ENCODE data around the gene TSPAN18.

Gene TSPAN18

DNA sequence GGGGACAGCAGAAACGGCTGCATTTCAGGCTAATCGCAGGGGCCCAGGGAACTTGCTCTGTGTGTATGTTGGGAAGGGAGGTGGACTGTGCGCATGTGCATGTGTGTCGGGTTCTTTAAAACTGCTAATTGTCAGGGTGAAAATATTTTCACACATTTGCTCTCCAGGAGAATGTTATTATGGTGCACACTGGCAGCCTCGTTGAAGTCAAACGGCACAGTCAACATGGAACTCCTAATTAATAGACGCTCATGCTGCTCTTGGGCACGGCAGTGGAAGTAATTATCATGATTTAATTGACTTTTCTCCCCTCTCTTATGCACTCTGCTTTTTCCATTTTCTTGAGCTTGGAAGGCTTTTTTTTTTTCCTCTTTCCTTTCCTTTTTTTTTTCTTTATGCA is 92.6 kb downstream of the TSPAN18 start:
- DNase-seq (ENCODE audit: extremely low read depth in 1 of 2, low read depth in 1 of 2) = no peak

DNA sequence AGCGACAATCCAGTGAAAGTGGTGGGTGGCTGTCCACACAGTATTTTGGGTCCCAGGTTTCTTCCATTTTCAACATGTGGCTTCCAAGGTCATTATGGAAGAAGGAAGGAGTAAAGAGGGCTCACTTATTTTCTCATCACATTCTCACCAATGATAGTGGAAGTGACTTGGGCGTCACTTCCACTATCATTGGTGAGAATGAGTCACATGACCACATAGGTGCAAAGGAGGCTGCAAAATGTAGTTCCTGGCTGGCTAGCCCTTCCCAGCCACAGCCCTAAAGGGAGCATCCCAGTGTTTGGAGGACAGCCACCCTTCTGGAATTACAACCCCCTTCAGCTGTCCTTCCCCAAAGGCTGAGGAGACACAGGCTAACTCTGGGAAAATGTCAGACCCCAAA is 95.6 kb downstream of the TSPAN18 start:
- no peak for DNase-seq (ENCODE audit: extremely low read depth in 1 of 2, low read depth in 1 of 2)

DNA sequence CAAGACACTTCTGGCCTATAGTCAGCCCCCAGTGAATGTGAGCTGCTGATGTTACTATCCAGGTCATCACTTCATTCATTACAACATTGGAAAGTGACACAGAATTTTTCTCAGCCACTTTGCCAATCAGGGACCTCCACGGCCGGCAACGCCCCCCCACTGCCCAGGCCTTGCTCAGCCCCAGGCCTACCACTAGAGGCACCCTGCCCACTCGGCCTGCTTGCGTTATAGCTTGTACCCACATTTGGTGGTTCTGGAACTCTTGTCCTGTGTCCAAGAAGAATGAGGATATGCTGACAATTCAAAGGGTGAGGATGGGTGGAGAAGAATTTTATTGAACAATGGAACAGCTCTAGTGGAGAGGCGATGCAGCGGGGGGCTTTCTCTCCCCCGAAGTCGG is 96.2 kb downstream of the TSPAN18 start:
- DNase-seq (ENCODE audit: extremely low read depth in 1 of 2, low read depth in 1 of 2) = no peak

DNA sequence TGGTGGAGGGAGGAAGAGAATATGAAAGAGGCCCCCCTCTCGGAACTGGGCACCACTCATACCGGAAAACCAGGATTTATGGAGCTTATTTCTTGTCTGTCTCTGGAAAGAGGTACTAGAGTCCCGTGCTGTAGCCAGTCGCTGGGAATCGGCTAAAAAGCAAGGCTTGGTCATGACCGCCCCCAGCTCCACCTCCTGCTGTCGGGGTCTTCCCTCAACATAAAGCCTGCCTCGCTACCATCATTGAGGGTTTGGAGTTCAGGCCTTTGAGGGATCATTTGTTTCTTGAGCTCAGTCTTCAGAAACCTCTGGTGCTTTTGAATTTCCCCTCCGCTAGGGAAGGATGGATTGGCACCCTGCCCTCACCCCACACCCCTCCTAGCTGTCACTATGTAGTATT is 97.1 kb downstream of the TSPAN18 start:
- DNase-seq (ENCODE audit: extremely low read depth in 1 of 2, low read depth in 1 of 2) = no peak

DNA sequence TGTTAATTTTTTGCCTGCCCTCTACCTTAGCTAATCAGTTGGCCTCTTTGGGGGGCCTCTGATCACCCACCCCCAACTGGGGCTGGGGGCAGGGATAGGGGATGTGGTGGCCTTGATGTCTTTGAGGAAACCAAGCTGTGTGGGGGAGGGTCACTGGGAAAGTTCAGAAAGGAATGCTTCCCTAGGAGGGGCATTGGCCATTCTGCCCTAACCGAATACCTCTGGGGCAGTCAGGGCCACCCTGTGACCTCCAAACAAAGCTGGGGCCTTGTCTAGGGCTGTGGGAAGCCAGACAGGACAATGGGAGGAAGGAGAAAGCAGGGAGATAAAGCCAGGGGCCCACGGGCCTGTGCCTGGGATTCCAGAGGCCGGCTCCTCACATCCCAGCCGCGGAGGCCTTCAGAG is 97.5 kb downstream of the TSPAN18 start:
- DNase-seq (ENCODE audit: extremely low read depth in 1 of 2, low read depth in 1 of 2) = no peak

DNA sequence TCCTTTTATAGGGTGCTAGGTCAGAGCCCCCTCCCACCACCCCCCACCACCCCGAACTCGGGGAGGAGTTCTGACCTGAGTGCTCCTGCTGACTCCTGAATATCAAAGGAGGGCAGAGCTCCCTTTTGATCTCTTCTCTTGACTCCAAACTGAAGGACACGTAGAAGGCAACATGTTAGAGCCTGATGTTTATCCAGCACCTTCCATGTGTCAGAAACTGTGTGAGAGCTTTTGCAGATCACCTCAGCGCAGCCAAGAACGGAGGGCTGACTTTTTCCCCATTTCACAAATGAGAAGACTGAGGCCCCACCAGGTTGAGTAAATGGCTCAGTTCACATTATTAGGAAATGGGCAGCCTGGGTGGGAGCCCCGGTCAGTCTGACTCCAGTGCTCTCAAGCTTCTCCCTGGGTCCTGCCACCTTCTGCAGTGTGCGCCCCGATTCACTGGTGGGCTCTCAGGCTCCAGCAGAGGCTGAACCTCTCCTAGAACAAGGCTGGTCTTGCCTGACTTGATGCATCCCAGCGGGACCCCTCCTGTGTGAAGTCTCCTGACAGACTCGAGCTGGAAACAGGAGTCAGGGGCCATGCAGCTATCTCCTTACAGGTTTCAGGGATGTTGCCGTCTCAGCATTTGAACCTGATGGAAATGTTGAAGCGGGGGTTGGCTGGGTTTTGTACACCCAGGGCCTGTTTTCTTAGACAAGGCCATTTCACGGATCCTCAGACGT is 98.5 kb downstream of the TSPAN18 start:
- DNase-seq (ENCODE audit: extremely low read depth in 1 of 2, low read depth in 1 of 2) = no peak

DNA sequence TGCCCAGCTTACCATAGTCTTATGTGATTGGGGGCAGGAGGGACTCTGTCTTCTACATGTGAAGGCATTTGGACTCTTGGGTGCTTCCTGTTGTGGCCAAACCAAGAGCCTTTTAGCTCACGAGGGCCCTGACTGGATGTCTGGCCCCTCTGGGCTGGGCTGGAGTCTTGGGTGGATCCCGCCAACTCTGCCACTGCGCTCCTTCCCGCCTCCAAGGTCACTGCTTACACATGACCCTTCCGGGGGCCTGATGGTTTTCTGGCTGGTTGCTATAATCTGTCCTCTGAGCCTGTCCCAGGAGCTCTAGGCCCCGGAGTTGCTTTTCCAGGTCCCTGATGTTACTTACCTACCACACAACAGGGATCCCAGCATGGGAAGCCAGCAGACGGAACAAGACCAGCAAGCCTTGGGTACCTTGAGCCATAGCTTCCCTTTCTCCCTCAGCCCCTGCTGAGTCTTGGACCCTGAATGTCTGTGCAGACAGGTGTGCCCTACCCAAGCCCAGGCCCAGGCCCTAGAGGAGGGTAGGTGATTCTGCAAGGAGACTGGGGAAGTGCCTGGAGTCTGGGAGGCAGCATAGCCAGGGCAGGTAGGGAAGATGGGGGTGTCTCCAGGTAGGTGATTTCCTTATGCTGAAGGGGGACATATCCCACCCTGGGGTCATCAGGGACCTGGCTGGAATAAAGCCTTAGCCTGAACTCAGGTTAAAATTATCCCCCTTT is 100.3 kb downstream of the TSPAN18 start:
- DNase-seq (ENCODE audit: extremely low read depth in 1 of 2, low read depth in 1 of 2) = no peak

DNA sequence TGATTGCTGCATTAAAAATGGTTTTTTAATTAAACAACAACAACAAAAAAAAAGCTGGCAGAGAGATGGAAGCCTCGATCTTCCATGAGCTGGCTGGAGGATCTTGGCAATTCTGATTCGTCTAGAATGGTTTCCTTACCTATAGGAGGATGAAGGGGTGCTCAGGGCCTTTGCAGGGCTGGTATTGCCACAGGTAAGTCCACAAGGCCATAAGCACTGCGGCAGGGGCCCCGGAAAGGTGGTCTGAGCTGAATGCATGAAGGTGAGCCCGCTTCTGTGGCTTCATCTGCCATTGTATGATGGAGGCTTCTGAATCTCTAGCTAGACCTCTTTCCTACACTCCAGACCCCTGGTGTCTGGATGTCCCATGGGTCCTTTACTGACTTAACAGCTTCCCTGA is 101.5 kb downstream of the TSPAN18 start:
- no peak for DNase-seq (ENCODE audit: extremely low read depth in 1 of 2, low read depth in 1 of 2)

DNA sequence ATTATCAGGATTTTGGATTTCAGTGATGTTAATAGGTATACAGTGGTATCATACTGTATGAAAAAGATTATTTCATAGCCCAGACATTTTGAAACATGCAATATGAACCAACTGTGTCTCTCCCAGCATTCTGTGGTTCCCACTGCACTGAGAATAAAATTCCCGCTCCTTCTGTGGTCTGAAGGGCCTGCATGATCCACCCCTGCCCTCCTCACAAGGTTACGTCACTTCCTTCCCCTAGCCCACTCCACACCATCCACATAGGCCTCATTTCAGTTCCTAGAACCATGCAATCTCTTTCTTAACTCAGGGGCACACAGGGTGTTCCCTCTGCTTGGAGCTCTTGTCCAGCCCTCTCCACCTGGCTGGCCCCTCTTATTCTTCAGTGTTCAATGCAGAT is 103.1 kb downstream of the TSPAN18 start:
- no peak for DNase-seq (ENCODE audit: extremely low read depth in 1 of 2, low read depth in 1 of 2)

DNA sequence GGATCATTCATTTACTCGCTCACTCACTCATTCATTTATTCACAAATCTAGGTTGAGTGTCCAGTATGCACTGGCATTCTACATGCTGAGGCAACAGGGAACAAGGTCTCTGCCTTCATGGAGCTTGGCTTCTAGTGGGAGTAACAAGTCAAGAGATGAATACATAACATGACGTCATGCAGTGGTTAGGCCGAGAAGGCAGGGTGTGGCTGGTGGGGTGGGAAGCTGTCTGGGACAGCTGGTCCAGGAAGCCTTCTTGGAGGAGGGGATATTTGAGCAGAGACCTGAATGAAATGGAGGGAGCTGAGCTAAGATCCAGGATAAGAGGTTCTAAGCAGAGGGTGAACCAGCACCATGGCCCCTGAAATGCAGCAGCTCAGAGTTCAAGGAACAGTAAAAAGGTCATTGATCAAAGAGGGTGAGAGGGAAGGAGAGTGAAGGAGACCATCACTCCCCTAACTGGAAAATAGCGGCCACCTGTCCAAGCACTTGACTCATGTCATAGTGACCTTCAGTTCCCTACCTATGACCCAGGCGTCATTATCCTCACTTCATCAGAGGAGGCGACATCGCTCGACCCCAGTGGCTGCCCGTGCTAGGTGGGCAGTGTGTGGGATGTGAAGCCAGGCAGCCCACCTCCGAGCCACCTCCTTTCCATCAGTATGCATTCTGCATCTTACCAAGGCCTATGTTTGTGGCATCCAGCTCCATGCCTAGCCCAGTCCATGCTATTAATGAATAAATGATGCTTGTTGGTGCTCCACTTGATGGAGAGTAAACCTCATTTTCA is 105.0 kb downstream of the TSPAN18 start:
- no peak for DNase-seq (ENCODE audit: extremely low read depth in 1 of 2, low read depth in 1 of 2)

DNA sequence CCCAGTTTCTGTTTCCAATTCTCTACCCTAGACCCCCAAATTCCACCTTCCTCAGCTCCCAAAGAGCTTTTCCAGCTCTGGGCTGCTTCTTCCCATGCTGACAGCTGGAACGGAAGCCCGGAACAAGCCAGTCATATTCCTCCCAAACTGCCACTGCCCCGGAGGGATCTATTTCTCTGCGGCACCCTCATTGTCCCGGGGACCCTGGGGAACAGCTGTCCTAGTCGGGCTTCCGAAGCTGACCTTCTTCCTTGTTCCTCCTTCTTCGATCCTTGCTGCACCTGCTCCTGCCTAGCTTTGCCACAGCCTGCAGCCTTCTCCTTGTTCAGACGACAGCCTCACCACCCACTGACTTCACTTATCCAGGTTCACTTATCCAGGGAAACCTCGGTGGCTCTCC is 105.7 kb downstream of the TSPAN18 start:
- no peak for DNase-seq (ENCODE audit: extremely low read depth in 1 of 2, low read depth in 1 of 2)

DNA sequence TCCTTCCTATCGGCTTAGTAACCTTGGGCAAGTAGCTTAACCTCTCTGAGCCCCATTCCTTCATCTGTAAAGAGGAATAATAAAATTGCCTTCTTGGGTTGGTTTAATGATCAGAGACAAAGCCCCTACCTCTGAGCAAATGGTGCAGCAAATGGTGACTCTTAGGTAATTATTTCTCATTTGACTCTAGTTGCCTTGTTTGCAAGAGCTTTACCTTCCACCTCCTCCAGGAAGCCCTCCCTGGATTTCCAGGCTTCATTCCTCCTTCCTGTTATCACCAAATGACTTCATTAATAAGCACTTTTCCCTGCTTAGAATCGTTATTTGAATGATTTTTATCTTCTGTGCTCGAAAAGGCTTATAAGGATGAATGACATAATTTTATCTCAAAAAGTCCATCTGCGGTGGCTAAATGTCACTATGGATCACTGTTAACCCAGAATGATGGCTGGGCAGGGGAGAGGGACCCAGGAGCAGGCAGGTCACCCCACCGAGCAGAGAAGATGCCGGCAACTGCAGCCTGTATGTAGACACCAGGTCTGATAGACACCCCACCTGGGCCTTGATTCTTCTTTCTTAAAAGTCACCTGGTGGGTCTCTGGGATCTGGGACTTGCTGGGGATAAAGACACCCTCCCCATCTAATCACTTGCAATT is 106.6 kb downstream of the TSPAN18 start:
- no peak for DNase-seq (ENCODE audit: extremely low read depth in 1 of 2, low read depth in 1 of 2)

DNA sequence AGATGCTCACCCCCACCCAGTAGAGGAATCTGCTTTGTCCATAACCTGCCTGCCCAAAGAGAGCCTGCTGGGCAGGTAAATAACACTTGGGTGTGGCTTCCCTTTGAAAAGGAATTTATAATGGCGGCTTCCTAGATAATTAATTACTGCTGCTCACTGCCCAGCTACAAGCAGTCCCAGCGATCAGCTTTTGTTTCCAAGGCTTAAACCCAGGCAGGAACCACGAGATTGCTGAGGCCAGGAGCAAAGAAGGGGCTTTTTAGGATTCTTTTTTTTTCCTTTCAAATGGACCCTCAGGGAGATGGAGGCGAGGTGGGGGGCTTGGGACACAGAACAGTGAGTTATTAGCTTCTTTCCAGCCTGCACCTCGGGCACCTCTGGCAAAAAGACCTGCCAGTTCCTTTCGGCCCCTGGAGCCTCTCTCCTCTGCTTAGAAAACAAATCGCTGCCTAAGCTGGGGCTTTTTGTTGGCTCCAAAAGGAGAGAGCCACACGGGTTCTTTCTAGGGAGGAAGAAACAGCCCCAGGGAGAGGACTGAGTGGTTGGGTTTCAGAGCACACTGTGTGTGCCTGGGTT is 107.2 kb downstream of the TSPAN18 start:
- no peak for DNase-seq (ENCODE audit: extremely low read depth in 1 of 2, low read depth in 1 of 2)

DNA sequence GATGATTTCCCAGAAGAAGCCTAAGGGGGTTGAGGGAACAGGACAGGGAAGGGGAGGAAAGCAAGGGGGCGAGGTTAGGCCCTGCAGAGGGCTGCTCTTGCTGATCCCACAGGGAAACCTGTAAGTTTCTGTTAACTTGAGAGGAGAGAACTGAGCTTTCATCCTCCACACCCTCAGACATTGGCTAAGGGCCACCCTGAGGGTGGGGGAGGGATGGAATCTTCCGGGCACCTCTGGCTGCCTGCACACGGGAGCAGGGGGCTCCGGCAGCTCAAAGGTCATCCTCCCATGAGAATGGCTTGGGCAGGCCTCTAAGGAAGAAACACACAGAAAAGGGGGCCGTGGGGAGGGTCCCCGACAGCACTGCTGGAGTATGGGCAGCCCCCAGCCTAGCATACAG is 108.1 kb downstream of the TSPAN18 start:
- DNase-seq (ENCODE audit: extremely low read depth in 1 of 2, low read depth in 1 of 2) = no peak

DNA sequence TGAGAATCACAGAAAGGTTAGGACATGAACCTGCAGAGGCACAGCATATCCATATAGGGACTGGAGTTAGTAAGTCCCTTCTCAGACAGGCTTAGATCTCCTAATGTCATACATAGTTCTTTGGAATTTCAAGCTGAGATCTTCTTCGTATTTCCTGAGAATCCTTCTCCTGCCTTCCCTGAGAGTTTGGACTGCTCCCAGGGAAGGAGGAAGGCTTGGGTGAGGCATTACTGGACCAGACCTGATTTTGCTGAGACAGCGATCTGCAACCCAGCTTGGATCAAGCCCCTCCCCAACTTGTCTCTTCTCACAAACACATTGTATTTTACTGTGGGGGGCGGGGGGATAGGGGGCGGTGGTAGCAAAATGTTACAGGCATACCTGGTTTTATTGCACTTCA is 108.5 kb downstream of the TSPAN18 start:
- no peak for DNase-seq (ENCODE audit: extremely low read depth in 1 of 2, low read depth in 1 of 2)

DNA sequence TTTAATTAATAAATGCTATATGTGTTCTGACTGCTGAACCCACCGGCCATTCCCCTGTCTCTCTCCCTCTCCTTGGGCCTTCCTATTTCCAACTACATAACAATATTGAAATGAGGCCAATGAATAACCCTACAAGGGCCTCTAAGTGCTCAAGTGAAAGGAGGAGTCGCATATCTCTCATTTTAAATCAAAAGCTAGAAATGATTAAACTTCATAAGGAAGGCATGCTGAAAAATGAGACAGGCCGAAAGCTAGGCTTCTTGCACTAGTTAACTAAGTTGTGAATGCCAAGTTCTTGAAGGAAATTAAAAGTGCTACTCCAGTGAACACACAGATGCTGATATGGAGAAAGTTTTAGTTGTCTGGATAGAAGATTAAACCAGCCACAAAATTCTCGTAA is 109.2 kb downstream of the TSPAN18 start:
- no peak for DNase-seq (ENCODE audit: extremely low read depth in 1 of 2, low read depth in 1 of 2)

DNA sequence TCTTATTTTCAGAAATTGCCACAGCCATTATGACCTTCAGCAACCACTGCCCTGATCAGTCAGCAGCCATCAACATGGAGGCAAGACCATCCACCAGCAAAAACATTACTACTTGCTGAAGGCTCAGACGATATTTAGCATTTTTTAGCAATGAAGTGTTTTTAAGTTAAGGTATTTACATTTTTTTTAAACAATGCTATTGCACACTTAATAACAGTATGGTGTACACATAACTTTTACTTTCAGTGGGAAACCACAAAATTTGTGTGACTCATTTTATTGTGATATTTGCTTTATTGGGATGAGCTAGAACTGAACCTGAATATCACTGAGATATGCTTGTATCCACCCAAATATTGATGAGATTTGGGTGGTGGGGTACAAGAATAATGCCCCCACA is 110.9 kb downstream of the TSPAN18 start:
- DNase-seq (ENCODE audit: extremely low read depth in 1 of 2, low read depth in 1 of 2) = no peak

DNA sequence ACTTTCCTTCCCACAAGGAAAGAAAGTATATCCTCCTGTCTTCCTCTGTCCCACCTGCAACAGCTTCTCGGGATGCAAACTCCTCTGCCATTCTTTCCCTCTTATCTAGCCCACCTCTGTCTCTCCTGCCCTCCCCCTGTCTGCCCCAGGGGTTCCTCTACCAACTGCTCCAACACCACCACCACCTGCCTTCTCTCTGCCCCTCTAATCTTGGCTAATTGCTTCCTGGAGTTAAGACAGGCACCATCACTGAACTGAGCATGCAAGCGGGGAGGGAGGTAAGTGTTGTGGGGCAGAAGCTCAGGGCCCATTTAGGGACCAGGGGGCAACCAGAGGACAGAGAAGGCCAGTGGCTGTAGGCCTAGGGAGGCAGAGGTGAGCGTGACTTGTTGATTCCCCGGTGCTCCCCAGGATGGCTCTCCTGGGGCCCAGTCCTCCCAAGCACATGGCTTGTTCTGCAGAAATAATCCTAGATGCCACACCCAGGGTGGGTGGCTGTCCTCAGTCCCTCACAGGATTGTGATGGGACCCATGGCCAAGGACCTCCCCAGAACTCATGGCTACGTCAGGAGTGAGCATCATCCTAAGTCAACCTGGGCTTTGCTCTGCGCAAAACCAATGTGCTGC is 112.8 kb downstream of the TSPAN18 start:
- DNase-seq (ENCODE audit: extremely low read depth in 1 of 2, low read depth in 1 of 2) = no peak

DNA sequence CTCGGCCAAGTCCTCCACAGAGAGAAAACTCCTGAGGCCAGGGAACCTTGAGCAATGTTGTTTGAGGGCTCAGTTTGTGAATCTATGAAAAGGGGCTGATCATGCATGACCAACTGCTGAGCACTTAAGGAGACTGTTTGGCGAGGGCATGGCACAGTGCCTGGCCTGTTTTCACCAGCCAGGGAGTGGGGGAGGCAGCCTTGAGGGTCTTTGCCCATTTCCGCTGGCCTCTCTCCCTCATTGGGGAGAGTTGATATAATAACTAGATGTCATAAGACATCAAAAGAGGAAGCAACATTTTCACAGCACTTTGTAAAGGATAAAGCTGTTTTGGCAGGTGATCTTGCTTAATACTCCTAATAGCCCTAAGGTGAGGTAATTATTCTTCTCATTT is 113.3 kb downstream of the TSPAN18 start:
- DNase-seq (ENCODE audit: extremely low read depth in 1 of 2, low read depth in 1 of 2) = no peak

DNA sequence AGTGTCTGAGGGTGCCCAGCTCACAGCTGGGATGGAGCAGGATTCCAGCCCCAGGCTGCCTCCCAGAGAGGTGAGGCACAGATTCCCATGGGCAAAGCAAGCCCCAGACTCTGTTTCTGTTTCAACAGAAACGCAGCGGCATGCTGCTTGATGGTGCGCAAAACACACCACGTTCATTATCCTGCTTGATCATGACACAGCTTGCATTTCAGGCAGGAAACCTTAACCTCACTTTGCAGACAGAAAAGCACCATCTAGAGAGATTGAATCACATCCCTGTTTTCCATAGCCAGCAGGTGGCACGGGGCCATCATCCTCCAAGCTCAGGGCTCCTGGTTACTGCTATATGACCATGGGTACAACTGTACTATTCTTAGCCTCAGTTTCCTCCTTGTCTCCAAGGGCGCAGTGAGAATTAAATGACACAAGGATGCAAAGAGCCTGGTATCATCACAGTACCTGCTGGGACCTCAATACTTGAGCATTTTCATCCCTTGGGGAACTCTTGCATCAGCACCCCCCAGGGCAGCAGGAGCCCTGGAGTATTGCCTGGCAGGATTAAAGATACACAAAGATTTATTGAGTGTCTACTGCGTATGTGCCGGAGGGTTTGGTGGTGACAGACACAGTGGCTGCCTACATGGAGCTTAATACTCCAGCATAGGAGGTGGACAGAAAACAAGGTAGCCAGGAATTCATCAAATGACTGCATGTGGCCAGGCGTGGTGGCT is 113.9 kb downstream of the TSPAN18 start:
- DNase-seq (ENCODE audit: extremely low read depth in 1 of 2, low read depth in 1 of 2) = no peak
